H1 (cell line): ENCODE results near the gene MTIF3.

Source experiments
- BRCA1 ChIP-seq: IDR thresholded peaks from 2 replicates; pipeline ENCODE4 v1.6.1; 2012; ENCODE audit warnings: low read depth, low read length, improper control_type of control experiment
- CTCF ChIP-seq, 3 experiments: IDR thresholded peaks; 1 replicate in 2 of 3; 2 replicates in 1 of 3; pipeline versions ENCODE4 v1.5.1 to v1.6.1; 2011; ENCODE audit warnings: low read length in 3 of 3, mild to moderate bottlenecking in 3 of 3, inconsistent platforms in 2 of 3, low read depth in 1 of 3, moderate library complexity in 1 of 3; ENCODE audit not compliant: insufficient read depth in 1 of 3; ENCODE audit errors: control extremely low read depth in 1 of 3
- EZH2 ChIP-seq: fragments of 200-600 bp; sonication (generic); IDR thresholded peaks from 2 replicates; pipeline ENCODE4 v1.7.1; 2012; ENCODE audit warnings: low read depth, mild to moderate bottlenecking, moderate library complexity, low read length, inconsistent platforms; ENCODE audit not compliant: severe bottlenecking
- RAD21 ChIP-seq, 2 experiments: IDR thresholded peaks in 1 of 2; conservative IDR thresholded peaks in 1 of 2; 2 replicates each; pipeline ENCODE4 v1.6.1; 2011; ENCODE audit warnings: low read depth in 2 of 2, low read length in 2 of 2, improper control_type of control experiment in 1 of 2, inconsistent platforms in 1 of 2, mild to moderate bottlenecking in 1 of 2, moderate library complexity in 1 of 2
- RNF2 ChIP-seq: fragments of 200-900, 300-1000 bp; sonication (generic); IDR thresholded peaks from 2 replicates; pipeline ENCODE4 v1.7.1; 2016; ENCODE audit warnings: borderline replicate concordance, low read depth, mild to moderate bottlenecking, antibody characterized with exemption, low read length; ENCODE audit not compliant: poor library complexity, severe bottlenecking; ENCODE audit errors: missing control alignments
- SP2 ChIP-seq: IDR thresholded peaks from 2 replicates; pipeline ENCODE4 v1.6.1; 2012; ENCODE audit warnings: mild to moderate bottlenecking, low read length, inconsistent platforms

DNA sequence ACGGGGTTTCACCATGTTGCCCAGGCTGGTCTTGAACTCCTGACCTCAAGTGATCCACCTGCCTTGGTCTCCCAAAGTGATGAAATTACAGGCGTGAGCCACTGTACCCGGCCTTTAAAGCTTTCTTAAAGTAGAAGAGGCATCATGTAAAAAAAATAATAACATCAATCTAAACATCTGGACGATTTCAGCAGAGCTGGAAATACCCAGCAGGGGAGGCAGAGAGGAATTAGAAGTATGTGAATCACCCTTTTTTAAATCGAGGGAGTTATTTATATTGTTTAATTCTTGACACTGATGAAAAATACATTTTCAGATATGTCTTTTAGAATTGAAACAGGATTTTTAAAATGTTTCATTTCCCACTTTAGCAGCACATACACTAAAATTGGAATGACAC is 37.4 kb upstream of the MTIF3 start:
- TF ChIP-seq RAD21 (IDR thresholded peaks at IDR 0.05 in 1 of 2, conservative IDR thresholded peaks at IDR 0.05 in 1 of 2; ENCODE audit: low read depth in 2 of 2, low read length in 2 of 2): no peak
- TF ChIP-seq EZH2: no peak
- no peak for TF ChIP-seq CTCF (IDR thresholded peaks at IDR 0.05; ENCODE audit: control extremely low read depth in 1 of 3, insufficient read depth in 1 of 3, low read depth in 1 of 3, low read length in 3 of 3)
- TF ChIP-seq BRCA1: no peak
- TF ChIP-seq SP2: no peak
- no peak for TF ChIP-seq RNF2
